Neural cell (in vitro differentiated cells): ENCODE measurements around the gene NRF1.

Experiments
- EP300 ChIP-seq: fragments of 450-650 bp; conservative IDR thresholded peaks from 2 replicates; pipeline ENCODE4 v1.6.1; 2014; ENCODE audit warnings: antibody characterized with exemption, mild to moderate bottlenecking, moderate library complexity; ENCODE audit not compliant: poor library complexity, severe bottlenecking
- MXI1 ChIP-seq: fragments of 450-650 bp; conservative IDR thresholded peaks from 2 replicates; pipeline ENCODE4 v1.6.1; 2014; ENCODE audit warnings: antibody characterized with exemption, mild to moderate bottlenecking; ENCODE audit not compliant: poor library complexity, severe bottlenecking
- POLR2AphosphoS5 ChIP-seq: IDR thresholded peaks from 2 replicates; pipeline ENCODE4 v1.6.1; 2012
- RAD21 ChIP-seq: fragments of 450-650 bp; conservative IDR thresholded peaks from 2 replicates; pipeline ENCODE4 v1.6.1; 2014; ENCODE audit warnings: antibody characterized with exemption, mild to moderate bottlenecking, moderate library complexity
- REST ChIP-seq: IDR thresholded peaks from 2 replicates; pipeline ENCODE4 v1.6.1; 2012; ENCODE audit warnings: borderline replicate concordance
- SMC3 ChIP-seq: fragments of 450-650 bp; conservative IDR thresholded peaks from 2 replicates; pipeline ENCODE4 v1.6.1; 2014; ENCODE audit warnings: antibody characterized with exemption, mild to moderate bottlenecking, moderate library complexity; ENCODE audit not compliant: poor library complexity
- TF ChIP-seq, protein P1 (sequence below): fragments of 450-650 bp; IDR thresholded peaks from 2 replicates; pipeline ENCODE4 v1.5.1; 2014; ENCODE audit warnings: antibody characterized with exemption, mild to moderate bottlenecking, moderate library complexity; ENCODE audit not compliant: poor library complexity, severe bottlenecking

DNA sequence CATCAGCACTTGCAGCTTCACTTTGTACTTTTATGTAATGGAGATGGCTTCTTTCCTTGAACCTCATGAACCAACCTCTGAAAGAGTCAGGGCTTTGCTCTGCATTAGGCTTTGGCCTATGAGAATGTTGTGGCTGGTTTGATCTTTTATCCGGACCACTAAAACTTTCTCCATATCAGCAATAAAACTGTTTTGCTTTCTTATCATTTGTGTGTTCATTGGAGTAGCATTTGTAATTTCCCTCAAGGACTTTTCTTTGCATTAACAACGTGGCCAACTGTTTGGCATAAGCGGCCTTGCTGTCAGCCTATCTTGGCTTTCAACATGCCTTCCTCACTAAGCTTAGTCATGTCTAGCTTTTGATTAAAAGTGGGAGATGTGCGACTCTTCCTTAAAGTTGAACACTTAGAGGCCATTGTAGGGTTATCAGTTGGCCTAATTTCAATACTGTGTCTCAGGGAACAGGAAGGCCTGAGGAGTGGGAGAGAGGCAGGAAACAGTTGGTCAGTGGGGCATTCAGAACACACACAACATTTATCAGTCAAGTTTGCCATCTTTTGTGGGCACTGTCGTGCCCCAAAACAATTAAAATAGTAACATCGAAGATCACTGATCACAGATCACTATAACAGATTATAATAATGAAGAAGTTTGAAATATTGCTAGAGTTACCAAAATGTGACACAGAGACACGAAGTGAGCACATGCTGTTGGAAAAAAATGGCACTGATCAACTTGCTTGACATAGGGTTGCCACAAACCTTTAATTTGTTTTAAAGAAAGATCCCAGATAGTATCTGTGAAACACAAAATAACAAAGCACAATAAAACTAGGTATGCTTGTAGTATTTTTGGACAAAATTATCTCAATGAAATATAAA, 64.7 kb downstream of the NRF1 start:
- TF ChIP-seq POLR2AphosphoS5, result no peak
- TF ChIP-seq, protein P1, sequence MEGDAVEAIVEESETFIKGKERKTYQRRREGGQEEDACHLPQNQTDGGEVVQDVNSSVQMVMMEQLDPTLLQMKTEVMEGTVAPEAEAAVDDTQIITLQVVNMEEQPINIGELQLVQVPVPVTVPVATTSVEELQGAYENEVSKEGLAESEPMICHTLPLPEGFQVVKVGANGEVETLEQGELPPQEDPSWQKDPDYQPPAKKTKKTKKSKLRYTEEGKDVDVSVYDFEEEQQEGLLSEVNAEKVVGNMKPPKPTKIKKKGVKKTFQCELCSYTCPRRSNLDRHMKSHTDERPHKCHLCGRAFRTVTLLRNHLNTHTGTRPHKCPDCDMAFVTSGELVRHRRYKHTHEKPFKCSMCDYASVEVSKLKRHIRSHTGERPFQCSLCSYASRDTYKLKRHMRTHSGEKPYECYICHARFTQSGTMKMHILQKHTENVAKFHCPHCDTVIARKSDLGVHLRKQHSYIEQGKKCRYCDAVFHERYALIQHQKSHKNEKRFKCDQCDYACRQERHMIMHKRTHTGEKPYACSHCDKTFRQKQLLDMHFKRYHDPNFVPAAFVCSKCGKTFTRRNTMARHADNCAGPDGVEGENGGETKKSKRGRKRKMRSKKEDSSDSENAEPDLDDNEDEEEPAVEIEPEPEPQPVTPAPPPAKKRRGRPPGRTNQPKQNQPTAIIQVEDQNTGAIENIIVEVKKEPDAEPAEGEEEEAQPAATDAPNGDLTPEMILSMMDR, result no peak
- TF ChIP-seq SMC3, result no peak
- no peak for TF ChIP-seq EP300
- no peak for TF ChIP-seq RAD21
- no peak for TF ChIP-seq REST
- no peak for TF ChIP-seq MXI1
